ENCODE data around the gene UBL3.

UBL3 gene

DNA sequence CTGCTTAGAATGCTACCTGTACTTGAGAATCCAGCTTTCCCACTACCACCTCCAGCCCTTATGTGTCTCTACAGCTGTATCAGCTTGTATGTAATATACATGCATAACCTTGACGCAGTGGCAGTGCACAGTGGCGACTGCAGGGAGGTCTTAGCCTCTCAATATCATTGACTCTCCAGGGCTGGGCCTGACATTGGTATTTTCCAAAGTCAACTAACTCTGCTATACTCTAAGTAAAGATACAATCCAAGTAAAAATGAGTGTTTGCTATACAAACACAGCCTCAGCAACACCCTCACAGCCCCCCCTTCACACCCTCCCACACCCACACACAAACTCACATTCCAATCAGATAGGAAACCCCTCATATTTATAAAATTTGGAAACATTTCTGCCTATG is 6.7 kb upstream of the UBL3 start:
- no peak for DNase-seq (ENCODE audit: low spot score)

DNA sequence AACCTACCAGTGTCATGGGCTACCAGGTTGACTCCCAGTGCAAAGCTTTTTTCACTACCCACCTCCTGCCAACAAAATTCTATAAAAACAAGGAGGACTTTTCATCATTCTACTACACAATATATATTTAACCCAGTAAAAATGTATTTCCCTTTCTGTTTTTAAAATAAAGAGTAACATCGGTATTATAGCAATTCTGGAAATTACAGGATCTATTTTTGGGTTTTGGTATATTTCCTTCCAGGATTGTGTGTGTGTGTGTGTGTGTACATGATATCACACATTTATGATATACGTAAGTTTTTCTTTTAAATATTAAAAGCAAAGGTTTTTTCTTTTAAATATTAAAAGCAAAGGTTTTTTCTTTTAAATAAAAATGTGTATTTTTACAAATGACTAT is 6.0 kb upstream of the UBL3 start:
- no peak for DNase-seq (ENCODE audit: low spot score)

DNA sequence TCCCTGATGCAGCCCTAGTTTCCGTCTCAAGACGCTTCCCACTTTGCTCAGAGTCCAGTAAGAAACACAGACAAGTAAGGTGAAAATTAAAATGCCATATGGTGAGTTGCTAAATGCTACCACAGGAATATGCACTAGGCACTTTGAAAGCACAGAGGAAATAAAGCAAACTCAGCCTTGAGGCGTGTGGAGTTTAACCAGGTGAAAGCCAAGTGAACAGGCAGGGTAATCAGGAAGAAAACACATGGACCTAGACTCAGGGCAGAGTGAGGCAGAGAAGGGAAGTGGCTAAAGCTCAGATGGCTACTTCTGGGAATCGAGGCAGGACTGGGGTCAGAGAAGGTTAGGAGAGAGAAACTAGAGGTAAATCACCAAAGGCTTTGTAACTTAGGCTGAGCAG is 5.4 kb upstream of the UBL3 start:
- no peak for DNase-seq (ENCODE audit: low spot score)

DNA sequence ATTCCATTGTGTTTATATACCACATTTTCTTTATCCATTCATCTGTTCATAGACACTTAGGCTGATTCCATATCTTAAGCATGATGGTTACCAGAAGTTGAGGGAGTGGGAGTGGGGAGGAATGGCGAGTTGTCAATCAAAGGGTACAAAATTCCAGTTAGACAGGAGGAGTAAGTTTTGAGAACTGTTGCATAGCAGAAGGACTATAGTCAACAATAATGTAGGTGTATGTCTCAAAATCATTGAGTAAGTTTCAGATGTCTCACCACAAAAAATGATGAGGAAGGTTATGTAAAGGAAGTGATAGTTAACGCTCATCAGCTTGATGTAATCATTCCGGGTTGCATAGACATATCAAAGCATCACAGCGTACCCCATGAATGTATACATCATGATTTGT is 4.6 kb upstream of the UBL3 start:
- DNase-seq (ENCODE audit: low spot score) = no peak

DNA sequence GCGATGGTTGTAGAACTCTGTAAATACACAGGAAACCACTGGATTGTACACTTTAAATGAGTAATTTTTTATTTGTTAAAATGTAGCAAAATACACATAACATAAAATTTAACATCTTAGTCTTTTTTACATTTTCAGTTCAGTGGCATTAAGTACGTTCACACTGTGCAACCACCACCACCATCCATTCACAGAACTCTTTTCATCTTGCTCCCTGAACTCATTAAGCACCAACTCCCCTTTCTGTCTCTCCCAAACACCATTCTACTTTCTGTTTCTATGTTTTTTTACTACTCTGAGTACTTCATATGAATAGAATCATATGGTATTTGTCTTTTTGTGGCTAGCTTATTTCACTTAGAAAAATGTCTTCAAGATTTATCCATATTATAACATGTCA is 2.7 kb upstream of the UBL3 start:
- DNase-seq (ENCODE audit: low spot score) = no peak

DNA sequence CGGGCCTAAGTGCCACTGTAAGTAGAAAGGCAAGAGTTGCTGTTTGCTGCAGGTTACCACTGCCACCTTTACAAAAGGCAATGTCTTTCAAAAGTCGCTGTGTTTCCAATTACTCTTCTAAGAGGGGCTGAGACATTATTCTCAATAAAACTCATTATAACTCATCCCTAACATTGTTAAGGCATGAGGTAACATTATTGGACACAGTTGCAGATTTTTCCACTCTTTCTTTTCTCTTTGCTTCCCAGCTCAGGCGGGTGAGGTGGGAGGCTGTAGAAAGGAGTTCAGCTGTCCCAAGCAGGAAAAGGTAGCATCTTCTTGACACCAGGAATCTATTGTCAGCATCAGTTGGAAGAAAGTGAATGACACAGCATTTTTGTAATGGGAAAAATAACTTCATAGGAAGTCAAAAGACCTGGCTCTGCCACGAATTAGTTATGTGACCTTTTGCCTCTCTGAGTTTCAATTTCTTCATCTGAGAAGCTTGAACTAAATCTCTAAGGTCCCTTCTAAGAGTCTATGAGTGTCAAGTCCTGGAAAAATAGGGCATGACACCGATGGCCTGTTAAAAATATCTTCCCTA is 2.1 kb upstream of the UBL3 start:
- DNase-seq (ENCODE audit: low spot score) = peak; percentile 34

DNA sequence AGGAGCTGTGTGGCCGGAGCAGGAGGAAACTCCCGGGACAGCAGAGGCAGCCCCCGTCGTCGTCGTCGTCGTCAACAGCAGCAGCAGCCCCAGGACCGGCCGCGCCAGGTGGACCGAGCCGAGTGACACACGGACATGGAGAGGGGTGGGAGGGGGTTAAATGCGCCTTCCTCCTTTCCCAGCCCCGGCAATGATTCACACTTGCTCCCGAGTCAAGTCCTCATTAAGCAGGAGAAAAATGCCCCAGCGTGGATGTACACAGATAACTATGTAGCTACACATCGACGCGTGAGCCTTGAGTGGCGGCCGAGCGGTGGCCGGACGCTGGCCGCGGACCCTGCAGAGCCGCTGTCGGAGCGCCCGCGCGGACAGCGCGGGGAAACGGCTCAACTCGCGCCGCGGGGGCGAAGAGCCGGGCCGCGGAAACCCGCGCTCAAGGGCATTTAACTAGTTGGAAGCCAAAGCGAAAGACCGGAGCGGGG is 645 bp downstream of the UBL3 start:
- peak; percentile 39 for DNase-seq (ENCODE audit: low spot score)

DNA sequence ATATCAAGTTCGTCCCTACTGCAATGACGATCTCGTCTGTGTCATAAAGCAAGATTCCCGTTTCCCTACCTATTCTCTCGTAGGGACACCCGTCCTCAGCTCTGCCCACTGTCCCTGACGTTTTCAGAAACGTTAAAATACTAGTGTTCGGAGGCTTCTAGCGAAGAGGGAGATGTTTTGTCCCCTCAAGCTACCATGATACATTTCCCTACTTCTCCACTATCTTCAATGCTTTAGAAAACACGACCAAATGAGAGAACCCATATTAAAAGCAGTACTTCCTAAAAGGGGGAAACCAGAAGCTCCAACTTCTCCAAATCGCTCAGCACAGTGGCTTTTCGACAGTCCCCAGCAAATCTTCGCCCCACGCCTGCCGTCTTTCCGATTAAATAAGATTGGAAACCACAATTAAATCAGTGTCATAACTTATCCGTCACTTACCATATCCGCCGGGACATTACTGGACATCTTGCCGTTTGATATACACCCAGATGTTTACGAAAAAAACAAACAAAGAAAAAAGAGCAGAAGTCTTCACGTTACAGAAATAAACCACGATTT is 1.3 kb downstream of the UBL3 start:
- DNase-seq (ENCODE audit: low spot score) = peak; percentile 12

DNA sequence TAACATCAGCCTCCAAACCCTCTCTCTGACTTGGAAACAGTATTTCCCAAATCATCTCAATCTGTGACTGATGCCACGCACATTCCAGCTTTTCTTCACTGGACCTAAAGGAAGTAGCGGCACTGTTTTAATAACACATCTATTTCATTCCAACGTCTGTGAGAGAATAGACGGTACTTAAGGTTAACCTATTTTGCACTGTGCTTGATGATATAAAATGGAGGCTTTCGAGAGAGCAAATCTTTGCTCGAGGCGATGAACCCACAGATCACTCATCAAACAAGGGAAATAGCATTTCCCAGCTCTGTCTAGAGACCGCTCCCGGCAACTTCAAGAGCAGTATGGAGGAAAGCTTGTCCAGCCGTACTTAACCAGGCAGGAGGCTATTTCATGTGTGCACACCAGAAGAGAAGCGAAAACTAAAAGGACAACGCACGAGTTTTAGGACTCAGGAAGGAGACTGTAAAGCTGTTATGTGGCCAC is 2.9 kb downstream of the UBL3 start:
- DNase-seq (ENCODE audit: low spot score) = peak; percentile 21

DNA sequence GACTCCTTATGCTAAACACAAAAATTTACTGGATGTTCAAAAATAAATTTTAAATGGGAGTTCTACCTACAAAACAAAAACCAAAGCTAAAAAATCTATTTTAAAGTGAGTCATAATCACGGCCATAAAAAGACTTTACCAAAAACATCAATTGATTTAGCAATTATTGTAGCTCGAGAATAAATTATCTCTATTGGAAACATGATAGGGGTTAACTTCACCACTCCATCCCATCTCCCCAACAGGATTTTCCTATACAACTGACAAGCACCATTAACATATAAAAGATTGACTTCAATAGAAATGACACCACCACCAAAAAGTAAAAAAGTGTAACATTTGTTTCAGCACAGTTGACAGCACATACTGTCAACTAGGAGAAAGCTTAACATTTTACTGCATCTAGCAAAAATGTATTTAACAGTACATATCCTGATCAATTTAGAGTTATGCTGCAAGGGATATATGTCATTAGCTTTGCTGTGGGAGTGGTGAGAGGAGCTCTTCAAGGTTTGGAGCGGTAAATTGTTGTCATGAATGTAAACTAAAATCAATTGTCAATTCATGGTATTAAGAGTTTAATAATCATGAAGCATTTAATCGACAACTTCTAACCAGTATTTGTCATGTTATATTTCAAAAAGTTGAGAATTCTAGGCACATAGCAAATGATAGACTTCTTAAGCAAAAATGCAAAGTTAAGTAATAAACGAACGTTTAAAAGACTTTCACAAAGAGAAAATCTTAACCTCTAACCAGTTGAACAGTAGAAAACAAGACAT is 3.8 kb downstream of the UBL3 start:
- DNase-seq (ENCODE audit: low spot score) = no peak

DNA sequence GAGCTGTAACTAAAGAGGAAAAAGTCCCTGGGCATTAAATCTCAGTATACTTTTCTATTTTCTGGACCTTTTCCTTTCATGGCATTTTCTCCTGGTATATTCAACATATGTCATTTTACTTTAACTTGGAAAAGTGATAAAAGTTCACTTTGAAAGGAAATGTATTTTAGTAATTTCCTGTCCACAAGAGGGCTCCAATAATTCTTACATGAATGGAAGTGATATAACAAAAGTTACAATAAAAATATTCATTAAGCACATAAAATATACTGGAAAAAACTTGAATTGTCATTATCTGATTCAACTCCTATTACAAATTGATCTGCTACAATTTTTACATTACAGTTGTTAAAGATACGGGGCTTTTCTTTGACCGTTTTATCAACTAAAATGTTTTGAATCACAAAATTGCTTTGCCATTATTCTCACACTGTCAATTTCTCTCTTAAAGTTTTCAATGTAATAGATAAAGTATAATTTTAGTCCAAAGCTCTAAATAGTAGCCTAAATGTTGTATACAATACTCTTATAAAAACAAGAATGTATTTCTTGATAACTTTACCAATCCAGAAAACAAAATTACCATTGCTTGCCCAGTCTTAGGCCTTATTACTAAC is 4.9 kb downstream of the UBL3 start:
- no peak for DNase-seq (ENCODE audit: low spot score)

DNA sequence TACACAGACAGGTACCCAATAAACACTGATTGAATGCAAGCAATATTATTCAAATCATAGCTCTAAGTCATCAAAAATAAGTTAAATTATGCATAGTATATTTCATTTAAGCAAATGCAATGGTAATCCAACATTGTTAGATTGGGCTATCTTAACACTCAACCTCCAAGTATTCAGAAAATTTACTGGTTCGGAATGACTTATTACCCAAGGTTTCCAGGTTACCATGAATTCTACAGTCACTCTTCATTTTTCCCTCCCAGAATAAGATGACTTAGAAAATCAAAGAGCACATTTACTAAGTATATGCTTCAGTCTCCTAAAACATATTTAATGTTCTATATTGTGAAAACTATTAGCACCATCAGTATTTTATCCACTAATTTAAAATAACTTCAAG is 6.0 kb downstream of the UBL3 start:
- no peak for DNase-seq (ENCODE audit: low spot score)

DNA sequence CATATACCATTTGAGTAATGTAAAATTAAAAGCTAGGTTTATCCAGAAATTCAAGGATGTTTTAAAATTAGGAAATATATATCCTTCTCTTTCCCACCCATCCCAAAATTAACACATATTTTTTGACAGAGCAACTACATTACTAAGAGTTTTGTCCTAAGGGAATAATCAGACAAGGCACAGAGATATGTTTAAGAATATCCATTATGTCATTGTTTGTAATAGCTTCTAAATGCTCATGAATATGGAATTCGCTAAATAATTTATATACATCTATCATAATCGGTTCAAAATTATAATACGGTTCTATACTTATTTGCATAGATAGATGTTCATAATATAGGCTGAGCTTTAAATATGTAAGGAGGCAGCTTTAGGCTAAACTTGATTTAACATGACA is 9.8 kb downstream of the UBL3 start:
- no peak for DNase-seq (ENCODE audit: low spot score)

DNA sequence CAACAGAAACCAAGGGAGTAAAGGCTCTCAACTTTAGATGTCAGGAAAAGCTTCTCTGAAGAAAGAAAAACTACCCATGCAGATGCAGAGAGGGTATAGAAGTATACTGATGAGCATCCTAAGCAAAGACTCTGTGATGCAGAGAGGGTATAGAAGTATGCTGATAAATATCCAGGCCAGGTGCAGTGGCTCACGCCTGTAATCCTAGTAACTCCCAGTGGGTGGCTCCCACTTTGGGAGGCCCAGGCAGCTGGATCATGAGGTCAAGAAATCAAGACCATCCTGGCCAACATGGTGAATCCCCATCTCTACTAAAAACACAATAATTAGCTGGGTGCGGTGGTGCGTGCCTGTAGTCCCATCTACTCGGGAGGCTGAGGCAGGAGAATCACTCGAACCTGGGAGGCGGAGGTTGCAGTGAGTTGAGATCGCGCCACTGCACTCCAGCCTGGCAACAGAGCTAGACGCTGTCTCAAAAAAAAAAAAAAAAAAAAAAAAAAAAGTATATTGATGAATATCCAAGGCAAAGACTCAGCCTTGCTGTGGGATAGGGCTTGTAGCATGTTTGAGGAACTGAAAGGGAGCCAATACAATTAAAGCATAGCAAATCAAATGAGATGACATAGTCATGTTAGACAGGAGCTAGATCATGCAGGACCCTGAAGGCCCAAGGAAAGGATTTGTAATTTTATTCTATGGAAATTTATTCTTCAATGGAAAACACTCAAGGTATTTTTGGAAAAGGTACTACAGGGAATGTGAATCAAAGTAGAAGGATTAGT is 14.9 kb downstream of the UBL3 start:
- no peak for DNase-seq (ENCODE audit: low spot score)

DNA sequence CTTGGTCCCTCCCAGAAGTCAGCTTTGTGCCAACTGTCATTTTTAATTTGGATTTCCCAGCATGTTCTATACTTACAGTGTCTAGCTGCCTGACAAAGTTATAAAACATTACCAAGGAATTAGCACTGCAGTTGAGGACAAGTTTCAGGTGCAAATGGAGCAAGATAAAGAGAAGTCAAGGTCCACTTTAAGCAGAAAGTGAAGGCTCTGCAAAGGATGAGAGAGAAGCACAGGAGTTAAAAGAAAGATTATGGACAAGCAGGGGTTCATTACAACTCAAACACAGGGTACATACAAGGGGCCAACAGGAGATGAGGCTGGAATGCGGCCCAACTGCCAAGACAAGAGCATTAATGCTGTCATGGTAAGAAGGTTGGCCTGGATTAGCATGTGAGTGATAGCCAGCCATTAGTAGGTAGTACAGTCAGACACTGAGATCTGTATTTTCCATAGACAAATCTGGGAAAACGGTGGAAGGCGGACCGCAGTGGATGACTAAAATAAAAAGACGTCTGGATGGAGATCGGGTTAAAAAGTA is 17.6 kb downstream of the UBL3 start:
- DNase-seq (ENCODE audit: low spot score) = no peak

DNA sequence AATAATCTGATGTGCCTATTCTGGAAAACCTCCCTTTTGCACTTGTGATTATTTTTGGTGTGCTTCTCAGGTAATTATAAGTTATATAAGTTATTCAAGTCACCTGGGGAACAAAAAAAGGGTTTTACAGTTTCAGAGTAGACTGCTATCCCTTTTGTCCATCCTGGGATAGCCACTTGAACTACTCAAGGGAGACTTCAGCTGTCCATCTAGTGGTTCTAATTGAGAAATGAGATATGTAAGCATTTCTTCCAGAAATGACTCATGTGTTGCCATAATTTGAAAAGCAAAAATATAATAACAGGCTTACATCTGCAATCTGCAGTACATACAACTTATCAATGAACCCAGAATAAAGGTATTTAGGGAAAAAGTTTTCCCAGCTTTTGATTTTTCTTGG is 20.4 kb downstream of the UBL3 start:
- DNase-seq (ENCODE audit: low spot score) = no peak

DNA sequence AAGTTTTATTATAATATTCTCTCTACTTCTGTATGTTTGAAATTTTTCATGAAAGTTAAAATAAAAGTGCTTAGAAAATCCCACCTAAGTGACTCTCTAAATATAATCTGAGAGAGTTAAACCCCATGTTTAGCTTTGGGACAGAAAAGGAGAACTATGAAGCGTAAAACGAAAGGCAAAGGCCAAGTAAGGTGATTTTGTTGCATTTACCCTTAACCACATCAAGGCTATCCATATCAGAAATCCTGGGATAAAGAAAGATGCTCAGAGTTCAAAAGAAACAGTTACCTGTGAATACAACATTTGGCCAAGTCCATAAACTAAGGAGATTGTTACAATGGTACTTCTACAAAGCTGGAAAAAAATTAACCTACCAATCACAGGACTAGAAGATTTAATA is 31.3 kb downstream of the UBL3 start:
- no peak for DNase-seq (ENCODE audit: low spot score)

DNA sequence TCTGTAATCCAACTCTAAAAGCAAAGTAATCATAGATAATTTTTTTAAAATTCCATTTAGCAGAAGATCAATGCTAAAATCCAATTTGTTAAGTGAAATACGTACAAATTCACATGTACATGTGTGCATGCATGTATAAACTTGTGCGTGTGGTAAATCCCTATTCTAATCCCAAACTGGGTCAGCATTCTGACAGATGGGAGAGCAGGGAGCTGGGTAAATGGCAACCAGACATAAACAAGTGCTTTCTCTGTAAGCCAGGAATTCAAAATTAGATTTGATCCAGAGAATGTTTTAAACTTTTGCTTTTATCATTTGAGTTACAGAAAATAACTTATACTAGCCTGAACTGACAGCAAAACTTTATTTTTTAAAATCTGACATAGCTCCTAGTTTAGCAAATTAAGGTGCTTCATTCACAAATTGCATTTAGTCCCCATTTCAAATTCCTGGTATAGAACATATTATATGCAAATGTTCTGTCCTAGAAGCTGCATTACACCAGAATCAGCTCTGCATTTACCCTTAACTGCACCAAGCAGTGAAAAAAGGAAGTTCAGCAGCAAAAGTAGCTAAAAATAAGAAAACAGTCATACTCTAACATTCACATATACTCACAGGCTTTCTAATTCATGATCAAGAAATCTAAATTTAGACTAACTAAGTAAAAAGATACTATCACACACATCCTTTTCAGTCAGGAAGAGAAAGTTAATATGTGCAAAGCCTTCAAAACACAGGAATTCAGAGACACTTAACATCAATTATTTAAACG is 32.6 kb downstream of the UBL3 start:
- DNase-seq (ENCODE audit: low spot score) = no peak

DNA sequence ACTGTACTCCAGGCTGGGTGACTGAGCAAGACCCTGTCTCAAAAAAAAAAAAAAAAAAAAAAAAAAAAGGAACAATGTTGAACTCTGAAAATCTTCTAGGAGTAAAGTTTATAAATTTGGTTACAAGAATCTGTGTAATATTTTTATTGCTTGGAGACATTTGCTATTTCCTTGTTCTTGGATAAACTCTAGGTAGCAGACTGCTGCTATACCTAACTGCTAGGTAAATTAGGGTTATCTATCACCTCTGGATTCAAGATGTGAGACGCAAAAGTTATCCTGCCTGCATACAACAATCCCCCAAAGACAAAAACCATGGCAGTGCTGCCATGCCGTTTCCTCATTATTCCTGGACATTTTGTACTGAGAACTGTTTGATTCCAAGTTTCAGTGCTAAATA is 33.7 kb downstream of the UBL3 start:
- no peak for DNase-seq (ENCODE audit: low spot score)

DNA sequence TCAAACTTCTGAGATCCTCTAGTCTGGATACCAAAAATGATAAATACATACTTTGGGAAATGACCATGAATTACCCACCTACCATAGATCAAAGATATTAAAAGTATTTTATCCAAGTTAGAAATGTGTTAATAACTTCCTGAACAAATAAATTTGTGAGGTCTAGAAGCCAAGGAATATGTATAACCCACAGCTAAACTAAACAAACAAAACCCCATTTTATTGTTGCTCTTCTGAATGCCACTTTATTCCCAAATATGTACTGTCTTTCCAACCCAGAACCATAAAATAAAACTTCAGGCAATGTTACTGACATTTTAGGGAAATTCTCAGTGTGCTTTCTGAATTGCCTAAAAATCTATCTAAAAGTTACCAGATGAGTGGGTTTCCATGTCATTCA is 35.1 kb downstream of the UBL3 start:
- DNase-seq (ENCODE audit: low spot score) = no peak

DNA sequence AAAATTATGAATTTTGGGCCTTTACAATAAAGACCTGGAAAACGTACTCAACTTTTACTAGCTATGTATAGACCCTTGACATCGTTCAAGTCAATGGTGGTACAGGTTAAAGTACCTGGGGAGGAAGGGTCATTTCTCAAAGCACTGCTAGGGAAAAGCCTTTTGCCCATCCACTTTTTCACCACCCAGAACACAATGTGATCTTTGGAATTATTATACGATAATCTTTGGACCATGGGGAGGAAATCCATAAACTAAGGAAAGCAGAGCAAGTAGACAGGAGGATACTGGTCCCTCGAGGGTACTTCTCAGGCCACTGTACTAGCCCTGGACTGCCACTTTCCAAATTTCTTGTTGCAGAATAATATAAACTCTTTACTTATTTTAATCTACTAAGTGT is 39.5 kb downstream of the UBL3 start:
- no peak for DNase-seq (ENCODE audit: low spot score)
